ENCODE data around the gene PSMD5.

DNA sequence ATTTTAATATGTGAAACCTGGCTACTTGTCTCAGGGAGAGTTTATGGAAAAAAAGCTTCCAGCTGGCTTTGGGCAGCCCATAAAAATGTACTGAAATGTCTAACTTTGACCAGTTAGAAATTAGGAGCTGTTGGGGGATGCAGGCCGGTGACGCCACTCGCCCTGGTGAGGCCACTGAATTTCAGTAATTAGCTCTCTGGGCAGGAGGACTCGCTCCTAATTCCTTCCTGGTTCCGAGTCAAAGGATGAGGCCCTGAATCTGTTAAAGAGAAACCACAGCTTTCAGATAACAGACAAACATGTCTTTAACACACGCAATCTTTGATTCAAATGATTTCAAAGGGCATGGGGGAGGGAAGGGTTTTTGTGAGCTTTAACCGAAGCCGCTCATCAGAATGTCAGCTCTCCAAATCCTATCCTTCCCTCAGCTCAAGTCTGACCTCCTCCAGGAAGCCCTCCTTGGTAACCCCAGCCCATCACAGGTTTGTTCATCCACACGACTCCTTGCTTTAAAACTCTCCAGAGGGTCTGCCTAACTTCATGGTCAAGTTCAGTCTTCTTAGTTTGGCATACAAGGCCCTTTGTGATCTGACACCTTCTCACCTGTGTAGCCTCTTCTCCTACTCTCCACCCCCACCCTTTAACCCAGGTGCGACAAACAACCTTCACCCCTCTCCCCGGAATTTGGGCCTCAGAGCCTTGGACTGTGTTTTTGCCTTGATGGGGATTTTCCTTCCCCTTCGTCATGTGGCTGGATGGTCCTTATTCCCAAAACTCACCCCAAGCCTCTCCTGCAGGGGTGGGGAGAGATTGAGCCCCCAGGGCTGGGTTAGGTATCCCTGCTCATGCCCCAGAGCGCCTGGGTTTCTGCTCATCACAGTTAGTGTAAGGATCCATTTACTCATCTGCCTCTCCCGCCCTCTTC is 47.9 kb upstream of the PSMD5 start:
- TF ChIP-seq, protein P1, sequence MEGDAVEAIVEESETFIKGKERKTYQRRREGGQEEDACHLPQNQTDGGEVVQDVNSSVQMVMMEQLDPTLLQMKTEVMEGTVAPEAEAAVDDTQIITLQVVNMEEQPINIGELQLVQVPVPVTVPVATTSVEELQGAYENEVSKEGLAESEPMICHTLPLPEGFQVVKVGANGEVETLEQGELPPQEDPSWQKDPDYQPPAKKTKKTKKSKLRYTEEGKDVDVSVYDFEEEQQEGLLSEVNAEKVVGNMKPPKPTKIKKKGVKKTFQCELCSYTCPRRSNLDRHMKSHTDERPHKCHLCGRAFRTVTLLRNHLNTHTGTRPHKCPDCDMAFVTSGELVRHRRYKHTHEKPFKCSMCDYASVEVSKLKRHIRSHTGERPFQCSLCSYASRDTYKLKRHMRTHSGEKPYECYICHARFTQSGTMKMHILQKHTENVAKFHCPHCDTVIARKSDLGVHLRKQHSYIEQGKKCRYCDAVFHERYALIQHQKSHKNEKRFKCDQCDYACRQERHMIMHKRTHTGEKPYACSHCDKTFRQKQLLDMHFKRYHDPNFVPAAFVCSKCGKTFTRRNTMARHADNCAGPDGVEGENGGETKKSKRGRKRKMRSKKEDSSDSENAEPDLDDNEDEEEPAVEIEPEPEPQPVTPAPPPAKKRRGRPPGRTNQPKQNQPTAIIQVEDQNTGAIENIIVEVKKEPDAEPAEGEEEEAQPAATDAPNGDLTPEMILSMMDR (IDR thresholded peaks at IDR 0.05; ENCODE audit: borderline replicate concordance, extremely low read depth, low read length, poor library complexity, severe bottlenecking), result no peak
- no peak for TF ChIP-seq EZH2 (IDR thresholded peaks at IDR 0.05; ENCODE audit: borderline replicate concordance, low read depth, low read length, severe bottlenecking)
